GM19463 (cell line): Measurements from ENCODE around the gene SLC22A16.
"Not testable (repeated sequence)": the region's sequence is repeated elsewhere in the genome, so short reads cannot be mapped to it uniquely, and the experiment has no call there.

Experiments
- ATAC-seq: cut with Tn5 transposase; IDR thresholded peaks from one replicate; pipeline ENCODE4 v1.9.1; 2021; ENCODE audit warnings: mild to moderate bottlenecking, moderate library complexity; ENCODE audit not compliant: unreplicated experiment

SLC22A16 gene

DNA sequence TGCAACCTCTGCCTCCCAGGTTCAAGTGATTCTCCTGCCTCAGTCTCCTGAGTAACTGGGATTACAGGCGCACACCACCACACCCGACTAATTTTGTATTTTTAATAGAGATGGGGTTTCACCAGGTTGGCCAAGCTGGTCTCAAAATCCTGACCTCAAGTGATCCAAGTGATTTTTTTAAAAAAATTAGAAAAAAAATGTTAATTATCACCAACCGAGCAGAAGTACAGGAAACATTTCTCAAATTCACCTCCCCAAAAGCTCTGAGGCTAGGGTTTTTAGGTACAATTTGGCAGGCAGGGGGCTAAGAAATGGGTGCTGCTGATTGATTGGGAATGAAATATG lies 14.9 kb upstream of the SLC22A16 start:
- no peak for ATAC-seq

- ATAC-seq, result no peak
Observed at GRCh38 chr6:110490110-110490509, 13.7 kb upstream of the SLC22A16 start.

DNA sequence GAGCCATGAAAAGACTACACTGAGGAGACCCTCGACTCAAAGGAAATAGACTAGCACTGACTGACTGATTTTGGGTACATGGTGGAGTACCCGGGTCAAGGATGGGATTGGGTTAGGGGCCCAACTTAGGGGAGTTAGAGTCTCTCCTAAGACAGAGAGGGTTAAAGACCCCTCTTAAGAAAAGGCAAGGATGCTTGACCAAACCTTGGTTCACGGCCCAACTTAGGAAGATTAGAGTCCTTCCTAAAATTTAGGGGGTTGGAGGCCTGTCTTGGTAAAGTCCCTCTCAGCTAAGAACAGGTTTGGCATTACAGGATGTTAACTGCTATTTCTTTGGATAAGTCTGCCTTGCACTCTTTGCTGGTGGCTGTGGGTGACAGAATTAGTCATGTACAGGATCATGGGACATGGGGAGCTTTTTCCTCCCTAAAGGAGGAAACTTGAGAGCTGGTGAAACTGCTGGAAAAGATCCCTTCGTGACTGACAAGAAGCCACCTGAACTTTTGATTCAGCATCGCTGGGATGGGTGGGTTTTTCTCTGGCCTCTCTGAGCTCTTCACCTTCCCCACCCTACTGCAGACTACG lies 12.3 kb upstream of the SLC22A16 start:
- no peak for ATAC-seq

- ATAC-seq, result not testable (repeated sequence)
Observed at GRCh38 chr6:110487968-110488381, 11.6 kb upstream of the SLC22A16 start.

- ATAC-seq, result no peak
Observed at GRCh38 chr6:110486756-110487155, 10.3 kb upstream of the SLC22A16 start.

- no peak for ATAC-seq
Observed at GRCh38 chr6:110485491-110485890, 9.1 kb upstream of the SLC22A16 start.

GRCh38 chr6:110484321-110484720 lies 7.9 kb upstream of the SLC22A16 start:
- ATAC-seq, result no peak

GRCh38 chr6:110482774-110483400 lies 6.5 kb upstream of the SLC22A16 start:
- no peak for ATAC-seq

GRCh38 chr6:110481081-110481480 lies 4.7 kb upstream of the SLC22A16 start:
- ATAC-seq, result no peak

DNA sequence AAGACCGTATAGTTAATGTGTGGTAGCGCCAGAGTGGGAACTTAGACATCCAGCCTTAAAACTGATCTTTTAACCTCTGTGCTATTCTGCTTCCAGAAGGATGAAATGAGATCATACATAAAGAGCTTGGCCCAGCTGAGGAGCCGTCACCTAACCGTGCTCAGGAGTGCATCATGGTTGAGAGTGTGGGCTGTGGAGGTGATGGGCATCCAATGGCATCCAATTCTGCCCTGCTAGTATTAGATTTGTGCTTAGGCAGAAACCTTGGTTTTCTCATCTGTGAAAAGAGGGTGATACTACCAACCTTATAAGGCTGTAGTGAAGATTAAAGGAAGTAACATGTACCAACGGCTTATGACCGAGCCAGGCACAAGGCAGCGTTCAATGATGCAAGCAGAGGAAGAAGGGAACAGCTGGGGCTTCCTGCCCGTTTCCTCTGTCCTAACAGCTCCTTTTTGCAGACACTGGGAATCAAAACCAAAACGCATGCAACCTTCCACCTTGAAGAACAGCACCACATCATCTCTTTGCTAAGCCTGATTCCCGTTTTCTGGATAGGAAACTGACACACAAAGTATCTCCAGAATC lies 1.3 kb downstream of the SLC22A16 start:
- no peak for ATAC-seq

DNA sequence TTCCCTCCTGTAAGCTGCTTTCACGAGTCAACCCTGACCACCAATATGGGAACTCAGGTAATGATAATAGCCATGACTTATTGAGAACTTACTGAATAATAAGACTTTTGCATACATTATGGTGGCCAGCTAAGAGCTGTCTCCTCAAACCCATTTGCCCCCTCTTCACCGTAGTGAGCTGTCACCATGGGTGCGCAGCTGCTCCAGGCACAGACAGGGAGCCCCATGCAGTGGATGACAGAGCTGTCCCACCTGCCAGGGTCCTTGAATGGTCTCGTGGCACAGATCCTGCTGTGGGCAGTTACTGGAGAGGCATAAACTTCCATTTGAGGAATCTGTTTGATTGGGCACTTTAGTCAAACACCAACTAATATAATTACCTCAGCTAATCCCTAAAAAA lies 1.9 kb downstream of the SLC22A16 start:
- no peak for ATAC-seq

- no peak for ATAC-seq
Observed at GRCh38 chr6:110472739-110473138, 3.7 kb downstream of the SLC22A16 start.

GRCh38 chr6:110471726-110472365 lies 4.6 kb downstream of the SLC22A16 start:
- no peak for ATAC-seq

DNA sequence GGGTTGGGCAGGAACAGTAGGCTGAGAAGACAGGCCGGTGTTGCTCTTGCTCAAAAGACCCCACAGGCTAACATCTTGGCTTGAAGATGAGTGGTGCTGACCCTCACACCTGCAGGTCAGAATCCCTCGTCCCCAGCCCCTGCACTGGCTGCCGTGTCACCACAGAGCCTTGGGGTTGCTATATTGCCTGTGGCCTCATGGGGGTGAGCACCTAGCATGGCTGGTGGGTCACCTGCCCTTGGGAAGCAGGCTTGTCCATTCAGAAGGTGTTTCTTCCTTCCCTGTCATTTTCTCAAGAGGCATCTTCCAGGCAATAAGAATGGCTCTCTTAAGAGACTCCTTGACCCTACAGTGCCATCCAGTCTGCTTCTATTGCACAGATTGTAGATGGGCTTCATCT lies 7.7 kb downstream of the SLC22A16 start:
- no peak for ATAC-seq

DNA sequence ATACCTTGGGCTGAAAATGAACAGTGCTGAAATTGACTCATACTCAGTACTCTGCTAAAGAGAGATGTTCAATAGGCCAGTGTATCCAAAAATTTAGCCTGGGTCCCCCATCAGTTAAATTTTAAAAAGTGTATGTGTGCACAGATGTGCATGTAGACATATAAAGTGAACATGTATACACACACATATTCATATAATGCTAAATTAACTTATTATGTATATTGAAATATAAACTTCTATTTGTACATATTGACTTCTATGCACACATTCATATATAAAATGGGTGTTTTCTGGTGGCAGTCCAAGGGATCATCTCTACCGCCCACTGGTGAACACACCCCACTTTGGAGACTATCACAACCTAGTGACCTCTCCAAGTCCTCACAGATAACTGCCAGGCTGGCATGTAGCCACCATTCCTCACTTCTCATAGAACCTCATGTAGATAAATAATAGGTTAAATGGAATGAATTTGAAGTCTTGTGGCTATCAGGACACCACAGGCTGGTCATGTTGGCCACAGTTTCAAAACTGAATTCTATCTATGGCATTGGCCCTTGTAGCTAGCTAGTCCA lies 8.8 kb downstream of the SLC22A16 start:
- no peak for ATAC-seq

DNA sequence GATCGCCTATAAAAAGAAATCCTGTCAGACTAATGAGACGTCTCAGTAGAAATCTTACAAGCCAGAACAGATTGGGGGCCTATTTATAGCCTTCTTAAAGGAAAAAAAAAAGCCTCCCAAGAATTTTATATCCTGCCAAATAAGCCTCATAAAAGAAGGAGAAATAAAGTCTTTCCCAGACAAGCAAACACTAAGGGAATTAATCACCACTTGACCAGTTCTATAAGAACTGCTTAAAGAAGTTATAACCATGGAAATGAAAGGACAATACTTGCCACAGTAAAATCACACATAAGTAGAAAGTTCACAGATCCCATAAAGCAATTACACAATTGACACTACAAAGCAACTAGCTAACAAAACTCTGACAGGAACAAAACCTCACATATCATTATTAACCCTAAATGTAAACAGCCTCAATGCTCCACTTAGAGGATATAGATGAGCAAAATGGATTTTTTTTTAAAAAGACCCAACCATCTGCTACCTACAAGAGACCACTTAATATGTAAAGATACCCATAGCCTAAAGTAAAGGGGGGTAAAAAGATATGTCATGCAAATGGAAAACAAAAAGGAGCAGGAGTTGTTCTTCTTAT lies 13.4 kb downstream of the SLC22A16 start:
- ATAC-seq, result no peak

DNA sequence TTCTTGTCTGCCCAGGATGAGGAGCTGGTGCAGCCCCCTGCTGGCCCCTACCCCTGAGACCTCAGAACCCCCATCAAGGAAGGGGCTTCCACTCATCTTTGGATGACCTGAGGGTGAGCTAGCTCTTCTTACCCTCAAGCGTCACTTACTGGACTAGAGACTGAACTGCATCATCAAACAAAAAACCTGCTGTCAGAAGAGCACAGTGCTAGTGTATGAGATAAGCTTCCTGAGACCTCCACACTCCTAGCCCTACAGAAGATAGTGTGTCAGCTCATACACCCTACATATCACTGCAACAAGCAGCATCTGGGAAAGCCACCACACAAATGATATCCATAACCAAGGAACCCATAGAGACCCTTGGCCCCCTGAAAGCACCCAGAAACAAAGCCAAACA lies 15.0 kb downstream of the SLC22A16 start:
- ATAC-seq, result no peak

DNA sequence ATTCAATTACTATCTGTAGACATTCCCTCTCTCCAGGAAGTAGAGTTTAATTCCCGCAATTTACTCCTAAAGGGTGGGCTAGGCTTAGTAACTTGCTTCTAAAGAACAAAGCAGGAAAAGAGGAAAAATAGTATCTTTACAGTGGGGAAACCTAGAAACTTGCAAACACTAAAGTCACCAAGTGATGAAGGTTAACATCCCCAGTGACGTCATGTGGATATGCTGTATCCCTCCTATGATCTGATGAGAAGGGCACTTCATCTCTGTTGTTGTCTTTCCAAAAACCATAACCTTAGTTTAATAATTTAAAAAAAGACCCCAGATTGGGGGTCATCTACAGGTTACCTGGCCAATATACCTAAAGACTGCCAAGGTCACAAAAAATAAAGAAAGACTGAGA lies 17.3 kb downstream of the SLC22A16 start:
- no peak for ATAC-seq

DNA sequence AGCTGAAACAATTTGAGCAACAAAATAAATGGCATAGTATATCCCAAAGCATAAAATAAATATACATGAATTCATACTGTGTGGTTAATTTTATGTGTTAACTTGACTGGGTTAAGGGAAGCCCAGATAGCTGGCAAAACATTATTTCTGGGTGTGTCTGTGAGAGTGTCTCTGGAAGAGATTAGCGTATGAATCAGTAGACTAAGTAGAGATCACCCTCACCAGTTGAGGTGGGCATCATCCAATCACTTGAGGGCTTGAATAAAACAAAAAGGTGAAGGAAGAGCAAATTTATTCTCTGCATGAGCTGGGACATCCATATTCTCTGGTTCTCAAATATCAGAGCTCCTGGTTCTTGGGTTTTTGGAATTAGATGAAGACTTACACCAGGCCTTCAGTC lies 17.9 kb downstream of the SLC22A16 start:
- ATAC-seq, result no peak

DNA sequence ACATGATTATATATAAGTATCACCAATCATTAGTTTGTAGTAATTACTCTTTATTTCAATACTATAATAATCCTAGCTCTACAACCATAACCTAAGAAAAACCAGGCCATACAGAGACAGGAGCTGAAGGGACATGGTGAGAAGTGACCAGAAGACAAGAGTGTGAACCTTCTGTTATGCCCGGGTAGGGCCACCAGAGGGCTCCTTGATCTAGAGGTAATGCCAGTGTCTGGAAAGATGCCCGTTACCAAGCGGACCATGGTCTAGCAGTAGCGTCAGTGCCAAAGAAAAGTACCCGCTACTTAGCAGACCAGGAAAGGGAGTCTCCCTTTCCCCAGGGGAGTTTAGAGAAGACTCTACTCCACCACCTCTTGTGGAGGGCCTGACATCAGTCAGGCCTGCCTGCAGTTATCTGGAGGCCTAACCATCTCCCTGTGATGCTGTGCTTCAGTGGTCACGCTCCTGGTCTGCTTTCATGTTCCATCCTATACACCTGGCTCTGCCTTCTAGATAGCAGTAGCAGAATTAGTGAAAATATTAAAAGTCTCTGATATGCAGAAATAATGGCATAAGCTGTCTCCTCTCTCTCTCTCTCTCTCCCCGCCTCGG lies 18.7 kb downstream of the SLC22A16 start:
- ATAC-seq, result not testable (repeated sequence)

DNA sequence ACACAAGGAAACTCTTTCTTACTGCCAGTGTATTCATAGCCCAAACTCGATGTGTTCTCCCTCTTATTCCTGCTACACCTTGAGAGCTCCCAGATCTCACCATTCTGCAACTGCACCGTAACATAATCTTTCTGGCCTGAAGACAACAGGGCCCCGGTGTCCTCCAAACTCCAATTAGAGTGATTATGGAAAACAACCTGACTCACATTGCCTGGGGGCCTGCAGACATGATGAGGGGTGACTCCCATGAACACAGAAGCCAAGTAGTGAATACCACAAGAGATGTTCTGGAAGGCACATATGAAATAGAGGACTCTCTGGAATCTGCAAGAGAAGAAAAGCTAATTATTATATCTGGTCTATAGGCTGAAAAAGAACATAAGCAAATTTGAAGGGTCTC lies 19.7 kb downstream of the SLC22A16 start:
- ATAC-seq, result no peak
